HEK293 (cell line): ENCODE results near the gene KCNJ14.

Source experiments
- CTCF ChIA-PET: fragments of 350-600 bp; formaldehyde crosslinking; extraction: SDS; loops from one replicate; lab custom pipeline; 2021; ENCODE audit warnings: antibody characterized with exemption; lab: Yijun Ruan, JAX
- POLR2A ChIA-PET: fragments of 300-600 bp; formaldehyde crosslinking; extraction: SDS; loops from one replicate; lab custom pipeline; 2020; ENCODE audit warnings: antibody characterized with exemption, inconsistent platforms; lab: Yijun Ruan, JAX
- H3K27ac ChIP-seq: fragments of 200-500 bp; sonication (Bioruptor generic); 2 replicates; pipeline ENCODE4 v1.5.1; 2014; ENCODE audit warnings: low read depth, low read length, control low read depth, inconsistent platforms; ENCODE audit errors: extremely low read depth
- H3K36me3 ChIP-seq, 2 experiments: fragments of 200-500 bp in 1 of 2; sonication (Bioruptor generic) in 1 of 2; 1 replicate in 1 of 2; 2 replicates in 1 of 2; pipeline ENCODE4 v1.5.1; 2014 to 2017; ENCODE audit warnings: inconsistent platforms in 2 of 2, low read length in 2 of 2; ENCODE audit not compliant: control insufficient read depth in 2 of 2, insufficient read depth in 1 of 2
- H3K4me1 ChIP-seq: fragments of 200-500 bp; sonication (Bioruptor generic); 2 replicates; pipeline ENCODE4 v1.5.1; 2014; ENCODE audit warnings: mild to moderate bottlenecking, low read length, inconsistent platforms; ENCODE audit not compliant: control insufficient read depth, insufficient read depth
- H3K4me3 ChIP-seq: 2 replicates; pipeline ENCODE4 v1.5.1; 2011; ENCODE audit warnings: low read depth, mild to moderate bottlenecking, control low read depth, low read length, moderate library complexity
- H3K9me3 ChIP-seq: fragments of 200-500 bp; sonication (Bioruptor generic); 2 replicates; pipeline ENCODE4 v1.5.1; 2014; ENCODE audit warnings: low read depth, low read length, inconsistent platforms; ENCODE audit not compliant: control insufficient read depth, insufficient read depth
- GLIS2 ChIP-seq: fragments of 450-650 bp; formaldehyde crosslinking; IDR thresholded peaks from 2 replicates; pipeline ENCODE4 v1.5.1; 2016; ENCODE audit warnings: missing biosample characterization, missing genetic modification characterization
- PRDM1 ChIP-seq: fragments of 450-650 bp; formaldehyde crosslinking; IDR thresholded peaks from 2 replicates; pipeline ENCODE4; 2016; ENCODE audit warnings: missing biosample characterization, missing genetic modification characterization
- SCRT2 ChIP-seq: fragments of 450-650 bp; formaldehyde crosslinking; IDR thresholded peaks from 2 replicates; pipeline ENCODE4 v1.5.1; 2016; ENCODE audit warnings: missing biosample characterization, missing genetic modification characterization
- WT1 ChIP-seq: fragments of 450-650 bp; formaldehyde crosslinking; IDR thresholded peaks from 2 replicates; pipeline ENCODE4 v1.5.1; 2016; ENCODE audit warnings: missing biosample characterization, missing genetic modification characterization
- YY2 ChIP-seq: fragments of 450-650 bp; formaldehyde crosslinking; IDR thresholded peaks from 2 replicates; pipeline ENCODE4 v1.5.1; 2016; ENCODE audit warnings: missing biosample characterization, missing genetic modification characterization
- ZFP37 ChIP-seq: fragments of 450-650 bp; formaldehyde crosslinking; IDR thresholded peaks from 2 replicates; pipeline ENCODE4 v1.5.1; 2016; ENCODE audit warnings: missing biosample characterization, missing genetic modification characterization
- ZNF133 ChIP-seq: fragments of 450-650 bp; formaldehyde crosslinking; IDR thresholded peaks from 2 replicates; pipeline ENCODE4 v1.5.1; 2016; ENCODE audit warnings: missing biosample characterization, missing genetic modification characterization
- ZNF221 ChIP-seq: fragments of 450-650 bp; formaldehyde crosslinking; IDR thresholded peaks from 2 replicates; pipeline ENCODE4 v1.5.1; 2017; ENCODE audit warnings: missing biosample characterization, missing genetic modification characterization, borderline replicate concordance
- ZNF248 ChIP-seq: fragments of 450-650 bp; formaldehyde crosslinking; IDR thresholded peaks from 2 replicates; pipeline ENCODE4 v1.5.1; 2017; ENCODE audit warnings: missing biosample characterization, missing genetic modification characterization
- ZNF354C ChIP-seq: fragments of 450-650 bp; formaldehyde crosslinking; IDR thresholded peaks from 2 replicates; pipeline ENCODE4 v1.5.1; 2016; ENCODE audit warnings: missing biosample characterization, missing genetic modification characterization, low read depth, borderline replicate concordance
- ZNF433 ChIP-seq: fragments of 450-650 bp; formaldehyde crosslinking; IDR thresholded peaks from 2 replicates; pipeline ENCODE4 v1.5.1; 2016; ENCODE audit warnings: missing biosample characterization, missing genetic modification characterization, low read depth
- ZNF555 ChIP-seq: fragments of 450-650 bp; formaldehyde crosslinking; conservative IDR thresholded peaks from 2 replicates; pipeline ENCODE4 v1.5.1; 2017; ENCODE audit warnings: missing biosample characterization, mild to moderate bottlenecking, missing genetic modification characterization, inconsistent platforms
- TF ChIP-seq, protein P1 (sequence below): fragments of 450-650 bp; formaldehyde crosslinking; IDR thresholded peaks from 2 replicates; pipeline ENCODE4 v1.5.1; 2016; ENCODE audit warnings: missing biosample characterization, missing genetic modification characterization
- TF ChIP-seq, protein P2 (sequence below): IDR thresholded peaks from 2 replicates; pipeline ENCODE4 v1.6.1; 2011; ENCODE audit warnings: mild to moderate bottlenecking, low read depth, low read length, borderline replicate concordance
- TF ChIP-seq, protein P3 (sequence below): fragments of 450-650 bp; formaldehyde crosslinking; IDR thresholded peaks from 2 replicates; pipeline ENCODE4 v1.5.1; 2017; ENCODE audit warnings: missing biosample characterization, mild to moderate bottlenecking, missing genetic modification characterization, moderate library complexity
- TF ChIP-seq, protein P4 (sequence below): fragments of 450-650 bp; formaldehyde crosslinking; IDR thresholded peaks from 2 replicates; pipeline ENCODE4 v1.5.1; 2016; ENCODE audit warnings: missing biosample characterization, missing genetic modification characterization, borderline replicate concordance
- TF ChIP-seq, protein P5 (sequence below): fragments of 450-650 bp; formaldehyde crosslinking; IDR thresholded peaks from 2 replicates; pipeline ENCODE4 v1.5.1; 2016; ENCODE audit warnings: missing biosample characterization, missing genetic modification characterization

Gene KCNJ14

GRCh38 chr19:48497728-48498594 is 42.6 kb downstream of the KCNJ14 start:
- CTCF ChIA-PET, result interaction anchor here (0.6 kb wide), 1 partner anchor 503 kb away, joined by 3 read pairs; no protein-coding TSS in a partner anchor
- POLR2A ChIA-PET, result no interaction called here
- TF ChIP-seq ZNF133 (no peak), PRDM1 (tag by site-specific recombination) (peak; percentile 77; the same call in 1 of the 2 replicates), WT1 (no peak)
- TF ChIP-seq, protein P1, sequence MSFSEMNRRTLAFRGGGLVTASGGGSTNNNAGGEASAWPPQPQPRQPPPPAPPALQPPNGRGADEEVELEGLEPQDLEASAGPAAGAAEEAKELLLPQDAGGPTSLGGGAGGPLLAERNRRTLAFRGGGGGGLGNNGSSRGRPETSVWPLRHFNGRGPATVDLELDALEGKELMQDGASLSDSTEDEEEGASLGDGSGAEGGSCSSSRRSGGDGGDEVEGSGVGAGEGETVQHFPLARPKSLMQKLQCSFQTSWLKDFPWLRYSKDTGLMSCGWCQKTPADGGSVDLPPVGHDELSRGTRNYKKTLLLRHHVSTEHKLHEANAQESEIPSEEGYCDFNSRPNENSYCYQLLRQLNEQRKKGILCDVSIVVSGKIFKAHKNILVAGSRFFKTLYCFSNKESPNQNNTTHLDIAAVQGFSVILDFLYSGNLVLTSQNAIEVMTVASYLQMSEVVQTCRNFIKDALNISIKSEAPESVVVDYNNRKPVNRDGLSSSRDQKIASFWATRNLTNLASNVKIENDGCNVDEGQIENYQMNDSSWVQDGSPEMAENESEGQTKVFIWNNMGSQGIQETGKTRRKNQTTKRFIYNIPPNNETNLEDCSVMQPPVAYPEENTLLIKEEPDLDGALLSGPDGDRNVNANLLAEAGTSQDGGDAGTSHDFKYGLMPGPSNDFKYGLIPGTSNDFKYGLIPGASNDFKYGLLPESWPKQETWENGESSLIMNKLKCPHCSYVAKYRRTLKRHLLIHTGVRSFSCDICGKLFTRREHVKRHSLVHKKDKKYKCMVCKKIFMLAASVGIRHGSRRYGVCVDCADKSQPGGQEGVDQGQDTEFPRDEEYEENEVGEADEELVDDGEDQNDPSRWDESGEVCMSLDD, result peak; percentile 62; the same call in 1 of the 2 replicates

DNA sequence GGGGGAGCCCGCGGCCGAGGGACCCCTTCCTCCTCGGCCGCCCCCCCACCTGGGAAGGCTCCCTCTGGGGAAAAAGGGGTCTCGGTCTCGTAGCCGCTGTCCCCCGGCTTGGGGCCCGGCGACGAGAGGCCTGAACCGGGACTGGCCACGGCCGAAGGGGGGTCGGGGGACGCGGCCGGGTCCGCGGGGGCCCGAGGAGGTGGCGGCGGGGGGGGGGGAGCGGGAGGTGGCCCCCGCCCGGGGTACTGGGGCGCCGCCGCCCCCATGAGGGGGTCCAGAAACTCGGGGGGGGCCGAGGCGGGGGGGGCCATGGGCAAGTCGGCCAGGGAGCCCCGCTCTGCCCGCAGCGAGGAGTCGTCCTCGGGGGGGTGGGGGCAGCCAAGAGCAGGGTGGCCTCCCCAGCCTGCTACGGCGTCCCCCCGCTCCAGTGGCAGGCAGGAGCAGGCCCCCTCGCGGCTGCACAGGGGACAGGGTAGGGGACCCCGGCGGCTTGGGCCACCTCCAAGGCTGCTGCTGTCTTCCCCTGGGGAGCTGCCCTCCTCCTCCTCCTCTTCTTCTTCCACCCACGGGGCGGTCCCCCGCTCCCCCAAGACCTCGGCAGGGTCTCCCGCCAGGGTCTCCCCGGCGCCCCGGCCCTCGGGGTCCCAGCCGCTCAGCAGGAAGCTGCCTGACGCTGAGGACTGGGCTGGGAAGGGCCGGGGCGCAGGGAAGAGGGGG is 43.4 kb downstream of the KCNJ14 start:
- H3K27ac ChIP-seq, result no peak overlapping the region
- POLR2A ChIA-PET, result no interaction called here
- no peaks in the 10 kb centered on the region for H3K9me3 ChIP-seq
- H3K36me3 ChIP-seq, result no peaks in the 10 kb centered on the region
- CTCF ChIA-PET, result interaction anchor here (0.6 kb wide), 1 partner anchor 432 kb away, joined by 3 read pairs; no protein-coding TSS in a partner anchor
- peaks cover 3% of the 10 kb centered on the region; the same call in 1 of the 2 replicates for H3K4me1 ChIP-seq
- no peak overlapping the region for H3K4me3 ChIP-seq
- TF ChIP-seq SCRT2 (tag by site-specific recombination) (no peak), GLIS2 (tag by site-specific recombination) (peak; percentile 27; the same call in 1 of the 2 replicates), YY2 (no peak)
- TF ChIP-seq, protein P2, sequence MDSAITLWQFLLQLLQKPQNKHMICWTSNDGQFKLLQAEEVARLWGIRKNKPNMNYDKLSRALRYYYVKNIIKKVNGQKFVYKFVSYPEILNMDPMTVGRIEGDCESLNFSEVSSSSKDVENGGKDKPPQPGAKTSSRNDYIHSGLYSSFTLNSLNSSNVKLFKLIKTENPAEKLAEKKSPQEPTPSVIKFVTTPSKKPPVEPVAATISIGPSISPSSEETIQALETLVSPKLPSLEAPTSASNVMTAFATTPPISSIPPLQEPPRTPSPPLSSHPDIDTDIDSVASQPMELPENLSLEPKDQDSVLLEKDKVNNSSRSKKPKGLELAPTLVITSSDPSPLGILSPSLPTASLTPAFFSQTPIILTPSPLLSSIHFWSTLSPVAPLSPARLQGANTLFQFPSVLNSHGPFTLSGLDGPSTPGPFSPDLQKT, result no peak
- TF ChIP-seq, protein P3, sequence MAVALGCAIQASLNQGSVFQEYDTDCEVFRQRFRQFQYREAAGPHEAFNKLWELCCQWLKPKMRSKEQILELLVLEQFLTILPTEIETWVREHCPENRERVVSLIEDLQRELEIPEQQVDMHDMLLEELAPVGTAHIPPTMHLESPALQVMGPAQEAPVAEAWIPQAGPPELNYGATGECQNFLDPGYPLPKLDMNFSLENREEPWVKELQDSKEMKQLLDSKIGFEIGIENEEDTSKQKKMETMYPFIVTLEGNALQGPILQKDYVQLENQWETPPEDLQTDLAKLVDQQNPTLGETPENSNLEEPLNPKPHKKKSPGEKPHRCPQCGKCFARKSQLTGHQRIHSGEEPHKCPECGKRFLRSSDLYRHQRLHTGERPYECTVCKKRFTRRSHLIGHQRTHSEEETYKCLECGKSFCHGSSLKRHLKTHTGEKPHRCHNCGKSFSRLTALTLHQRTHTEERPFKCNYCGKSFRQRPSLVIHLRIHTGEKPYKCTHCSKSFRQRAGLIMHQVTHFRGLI (tag by site-specific recombination), result no peak
- TF ChIP-seq, all 188 proteins: peak for 1

More at GRCh38 chr19:48497728-48498594, 42.6 kb downstream of the KCNJ14 start:
- no peak overlapping the region for H3K4me3 ChIP-seq
- H3K36me3 ChIP-seq, result no peaks in the 10 kb centered on the region
- peaks cover 3% of the 10 kb centered on the region; the same call in 1 of the 2 replicates for H3K4me1 ChIP-seq
- no peaks in the 10 kb centered on the region for H3K9me3 ChIP-seq
- H3K27ac ChIP-seq, result no peak overlapping the region

DNA sequence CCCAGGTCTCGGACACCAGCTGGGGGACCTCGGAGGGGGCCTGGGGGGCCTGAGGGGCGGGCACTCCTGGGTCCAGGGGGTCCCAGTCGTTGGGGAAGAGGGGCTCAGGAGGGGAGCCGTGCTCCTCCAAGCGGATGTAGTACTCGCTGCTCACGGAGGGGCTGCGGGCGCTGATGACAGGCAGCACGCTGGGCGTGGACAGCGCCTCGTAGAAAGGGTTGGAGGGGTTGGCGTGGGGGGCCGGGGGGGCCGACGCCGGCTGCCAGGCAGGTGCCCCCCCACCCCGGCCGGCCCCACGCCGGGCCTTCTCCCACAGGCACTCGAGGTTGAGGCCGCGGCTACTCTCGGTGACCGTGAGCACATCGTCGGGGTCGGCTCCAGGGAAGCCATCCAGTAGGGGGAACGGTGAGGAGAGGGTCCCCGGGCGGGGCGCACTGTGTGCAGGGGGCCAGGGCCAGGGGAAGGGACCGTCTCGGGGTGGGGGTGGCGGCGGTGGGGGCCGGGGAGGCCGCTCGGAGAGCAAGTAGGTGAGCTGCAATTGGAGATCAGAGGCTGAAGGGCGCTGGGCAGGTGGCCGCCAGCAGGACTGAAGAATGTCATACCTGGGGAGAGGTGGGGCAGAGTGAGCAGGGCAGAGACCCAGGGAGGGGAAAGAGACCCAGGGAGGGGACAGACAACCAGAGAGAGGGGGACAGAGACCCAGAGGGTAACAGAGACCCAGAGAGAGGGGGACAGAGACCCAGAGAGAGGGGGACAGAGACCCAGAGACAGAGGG is 44.1 kb downstream of the KCNJ14 start:
- ChIA-PET POLR2A (no interaction called here), CTCF (interaction anchor here (0.6 to 1.8 kb wide), 2 partner anchors 10 to 433 kb away, joined by 3 to 9 read pairs; no protein-coding TSS in a partner anchor)
- H3K9me3 ChIP-seq, result no peaks in the 10 kb centered on the region
- no peaks in the 10 kb centered on the region for H3K36me3 ChIP-seq
- H3K27ac ChIP-seq, result no peak overlapping the region
- TF ChIP-seq, protein P4, sequence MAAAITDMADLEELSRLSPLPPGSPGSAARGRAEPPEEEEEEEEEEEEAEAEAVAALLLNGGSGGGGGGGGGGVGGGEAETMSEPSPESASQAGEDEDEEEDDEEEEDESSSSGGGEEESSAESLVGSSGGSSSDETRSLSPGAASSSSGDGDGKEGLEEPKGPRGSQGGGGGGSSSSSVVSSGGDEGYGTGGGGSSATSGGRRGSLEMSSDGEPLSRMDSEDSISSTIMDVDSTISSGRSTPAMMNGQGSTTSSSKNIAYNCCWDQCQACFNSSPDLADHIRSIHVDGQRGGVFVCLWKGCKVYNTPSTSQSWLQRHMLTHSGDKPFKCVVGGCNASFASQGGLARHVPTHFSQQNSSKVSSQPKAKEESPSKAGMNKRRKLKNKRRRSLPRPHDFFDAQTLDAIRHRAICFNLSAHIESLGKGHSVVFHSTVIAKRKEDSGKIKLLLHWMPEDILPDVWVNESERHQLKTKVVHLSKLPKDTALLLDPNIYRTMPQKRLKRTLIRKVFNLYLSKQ (tag by site-specific recombination), result no peak
- TF ChIP-seq ZNF555 (tag by site-specific recombination) (no peak), ZNF354C (tag by site-specific recombination) (no peak), ZFP37 (tag by site-specific recombination) (no peak), ZNF248 (tag by site-specific recombination) (no peak), ZNF433 (no peak), GLIS2 (tag by site-specific recombination) (no peak), ZNF221 (no peak)
- TF ChIP-seq, protein P5, sequence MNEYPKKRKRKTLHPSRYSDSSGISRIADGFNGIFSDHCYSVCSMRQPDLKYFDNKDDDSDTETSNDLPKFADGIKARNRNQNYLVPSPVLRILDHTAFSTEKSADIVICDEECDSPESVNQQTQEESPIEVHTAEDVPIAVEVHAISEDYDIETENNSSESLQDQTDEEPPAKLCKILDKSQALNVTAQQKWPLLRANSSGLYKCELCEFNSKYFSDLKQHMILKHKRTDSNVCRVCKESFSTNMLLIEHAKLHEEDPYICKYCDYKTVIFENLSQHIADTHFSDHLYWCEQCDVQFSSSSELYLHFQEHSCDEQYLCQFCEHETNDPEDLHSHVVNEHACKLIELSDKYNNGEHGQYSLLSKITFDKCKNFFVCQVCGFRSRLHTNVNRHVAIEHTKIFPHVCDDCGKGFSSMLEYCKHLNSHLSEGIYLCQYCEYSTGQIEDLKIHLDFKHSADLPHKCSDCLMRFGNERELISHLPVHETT (tag by site-specific recombination), result no peak
- H3K4me3 ChIP-seq, result no peak overlapping the region
- peaks cover 3% of the 10 kb centered on the region; the same call in 1 of the 2 replicates for H3K4me1 ChIP-seq
